Stomach (tissue), 9 donors: ENCODE measurements around the gene DIPK1A. TPM values are rescaled to one million over a fixed set of nuclear protein-coding genes. Genes with fewer than 3 reads are reported as not detected.
A peak's percentile ranks its signal among the peaks of the same experiment; 100 is the strongest.

Experiments used
- DNase-seq, 2 donors: peaks; one replicate each; pipeline versions ENCODE4 v3.0.0 to v3.0.0-alpha.2; 2013 to 2019
- H3K27ac ChIP-seq, 5 donors: fragments of 200-600 bp in 4 of 5; sonication (generic) in 4 of 5; one replicate each; pipeline ENCODE4 v1.5.1; 2013 to 2019; ENCODE audit warnings: mild to moderate bottlenecking in 1 of 5, moderate library complexity in 1 of 5
- H3K27me3 ChIP-seq, 3 donors: fragments of 200-600 bp; sonication (generic); one replicate each; pipeline ENCODE4 v1.5.1; 2017 to 2019; ENCODE audit warnings: mixed run types in 1 of 3
- H3K36me3 ChIP-seq, 4 donors: fragments of 200-600 bp; sonication (generic); 1 replicate in 3 of 4; 2 replicates in 1 of 4; pipeline ENCODE4 v1.5.1; 2016 to 2019
- H3K4me1 ChIP-seq, 4 donors: fragments of 200-600 bp; sonication (generic); one replicate each; pipeline ENCODE4 v1.5.1; 2016 to 2019
- H3K4me3 ChIP-seq, 4 donors: fragments of 200-600 bp; sonication (generic) in 3 of 4; one replicate each; pipeline ENCODE4 v1.5.1; 2016 to 2019; ENCODE audit warnings: mild to moderate bottlenecking in 1 of 4
- H3K9me3 ChIP-seq, 4 donors: fragments of 200-600 bp; sonication (generic); one replicate each; pipeline ENCODE4 v1.5.1; 2016 to 2019
- CTCF ChIP-seq, 7 experiments: fragments of 450-650 bp in 4 of 7; fragments of 200-600 bp in 3 of 7; sonication (generic) in 3 of 7; IDR thresholded peaks; one replicate each; pipeline ENCODE4 v1.5.1; 2016 to 2019; ENCODE audit warnings: antibody characterized with exemption in 7 of 7, control low read depth in 2 of 7, mild to moderate bottlenecking in 1 of 7
- EP300 ChIP-seq: sonication (generic); formaldehyde crosslinking; IDR thresholded peaks from one replicate; pipeline ENCODE4 v1.6.1; 2017; ENCODE audit warnings: antibody characterized with exemption
- POLR2A ChIP-seq, 4 donors: fragments of 450-650 bp; IDR thresholded peaks; one replicate each; pipeline ENCODE4 v1.6.1; 2016; ENCODE audit warnings: antibody characterized with exemption in 4 of 4, control low read depth in 2 of 4, mild to moderate bottlenecking in 1 of 4, moderate library complexity in 1 of 4
- POLR2AphosphoS5 ChIP-seq, 3 donors: sonication (generic); formaldehyde crosslinking; IDR thresholded peaks; one replicate each; pipeline ENCODE4 v1.6.1; 2016; ENCODE audit warnings: antibody characterized with exemption in 3 of 3
- WGBS, 5 donors: extraction: QIAGEN DNeasy Blood & Tissue Kit in 3 of 5; methylation state at CpG; one replicate each; pipeline versions ENCODE4 v1.1.5 to v1.1.7; 2013 to 2018; 5-methylcytosine and 5-hydroxymethylcytosine counted together
- intact Hi-C: fragments of 100-400 bp; cut with DNase I; formaldehyde crosslinking; loops from one replicate; pipeline ENCODE4 v1.15.1; 2023; ENCODE audit warnings: low total_unique reads
- polyA plus RNA-seq, 3 donors: library from polyadenylated mRNA; stranded (reverse); fragments of 200-250 nt; gene quantifications; one replicate each; pipeline ENCODE4 v1.2.3, GENCODE V29; 2013
- total RNA-seq, 5 donors: library from RNA; depleted of rRNA; stranded (reverse); fragments of >200 nt; gene quantifications; one replicate each; pipeline versions ENCODE4 v1.1.0 to v1.2.3, GENCODE V29; 2014 to 2016
- donor health status: healthy with polysubstance abuse.
- donor health status: Bipolar disorder and iron deficiency.
- donor health status: healthy.

The DIPK1A gene
- total and polyA plus RNA-seq, 8 donors, result 2.0 to 15.5 (median 5.0) TPM

DNA sequence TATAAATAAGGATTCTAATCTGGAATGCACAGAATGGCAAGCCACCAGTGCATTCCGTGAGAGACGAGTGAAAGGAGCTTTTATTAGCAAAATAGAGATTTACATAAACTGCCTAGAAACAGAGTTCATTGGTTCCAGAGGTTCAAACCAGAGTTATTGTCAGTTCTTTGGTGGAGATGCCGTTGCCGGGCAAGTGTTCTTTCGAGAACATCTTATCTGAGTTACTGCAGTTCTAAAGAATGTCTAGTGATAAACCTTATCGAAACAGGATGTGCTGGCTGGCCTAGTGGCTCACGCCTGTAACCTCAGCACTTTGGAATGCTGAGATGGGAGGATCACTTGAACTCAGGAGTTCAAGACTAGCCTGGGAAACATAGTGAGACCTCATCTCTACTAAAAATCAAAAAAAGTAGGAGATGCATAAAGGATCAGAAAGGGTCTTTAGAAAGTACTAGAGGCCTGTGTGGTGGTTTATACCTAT lies 156.5 kb downstream of the DIPK1A start:
- Histone ChIP-seq H3K4me3 (no peak overlapping the region), H3K27ac (peak overlapping the region in 4 of 5 donors; percentile 56 to 73 (median 65)), H3K4me1 (peaks cover 0 to 19% (median 8%) of the 10 kb centered on the region in 4 donors), H3K9me3 (no peaks in the 10 kb centered on the region), H3K27me3 (no peaks in the 10 kb centered on the region), H3K36me3 (no peaks in the 10 kb centered on the region)
- DNase-seq, result peak; percentile 85 to 92
- peak in 2 of 3 donors; percentile 72 to 97 for TF ChIP-seq POLR2AphosphoS5 (IDR thresholded peaks at IDR 0.05)
- TF ChIP-seq EP300, result no peak
- no peak for TF ChIP-seq CTCF (IDR thresholded peaks at IDR 0.05)
- no peak for TF ChIP-seq POLR2A (IDR thresholded peaks at IDR 0.05)
- intact Hi-C loops, result no loop called here
- WGBS, 5 donors, result 3 to 12% (median 8%) methylated on average over 7 of the region's 7 CpGs

GRCh38 chr1:92803140-92803887 lies 157.9 kb downstream of the DIPK1A start:
- Histone ChIP-seq H3K27ac (peak overlapping the region in 1 of 5 donors; percentile 42), H3K4me3 (no peak overlapping the region), H3K9me3 (no peaks in the 10 kb centered on the region), H3K27me3 (no peaks in the 10 kb centered on the region), H3K36me3 (no peaks in the 10 kb centered on the region), H3K4me1 (peaks cover 0 to 19% (median 8%) of the 10 kb centered on the region in 4 donors)
- intact Hi-C loops, result no loop called here
- WGBS, 5 donors, result 88 to 95% (median 93%) methylated on average over 7 of the region's 7 CpGs
- no peak for TF ChIP-seq EP300
- TF ChIP-seq POLR2AphosphoS5 (IDR thresholded peaks at IDR 0.05), result no peak
- no peak for TF ChIP-seq POLR2A (IDR thresholded peaks at IDR 0.05)
- no peak for TF ChIP-seq CTCF (IDR thresholded peaks at IDR 0.05)
- DNase-seq, result peak in 1 of 2 donors; percentile 30

DNA sequence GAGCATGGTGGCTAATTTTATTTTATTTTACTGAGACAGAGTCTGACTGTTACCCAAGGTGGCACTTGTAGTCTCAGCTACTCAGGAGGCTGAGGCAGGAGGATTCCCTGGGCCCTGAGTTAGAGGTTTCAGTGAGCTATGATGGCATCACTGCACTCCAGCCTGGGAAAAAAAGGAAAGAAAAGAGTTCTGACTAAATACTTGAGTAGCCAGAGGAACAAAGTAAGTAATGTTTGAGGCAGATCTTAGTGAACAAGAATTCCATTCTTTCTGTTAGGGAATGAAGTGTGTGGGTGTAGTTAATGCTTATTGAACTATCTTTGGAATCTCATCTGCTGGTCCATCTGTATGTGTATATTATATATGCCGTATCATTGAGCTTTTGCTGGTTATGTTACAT lies 163.3 kb downstream of the DIPK1A start:
- H3K4me1 ChIP-seq, result no peaks in the 10 kb centered on the region
- H3K27me3 ChIP-seq, result no peaks in the 10 kb centered on the region
- no peak for TF ChIP-seq EP300
- no peak for TF ChIP-seq CTCF (IDR thresholded peaks at IDR 0.05)
- no peak for TF ChIP-seq POLR2AphosphoS5 (IDR thresholded peaks at IDR 0.05)
- TF ChIP-seq POLR2A (IDR thresholded peaks at IDR 0.05), result no peak
- H3K27ac ChIP-seq, result no peak overlapping the region
- no peak overlapping the region for H3K4me3 ChIP-seq
- WGBS, 5 donors, result 65 to 82% (median 72%) methylated on average over 1 of the region's 1 CpG
- DNase-seq, result no peak
- intact Hi-C loops, result no loop called here
- no peaks in the 10 kb centered on the region for H3K36me3 ChIP-seq
- H3K9me3 ChIP-seq, result no peaks in the 10 kb centered on the region

DNA sequence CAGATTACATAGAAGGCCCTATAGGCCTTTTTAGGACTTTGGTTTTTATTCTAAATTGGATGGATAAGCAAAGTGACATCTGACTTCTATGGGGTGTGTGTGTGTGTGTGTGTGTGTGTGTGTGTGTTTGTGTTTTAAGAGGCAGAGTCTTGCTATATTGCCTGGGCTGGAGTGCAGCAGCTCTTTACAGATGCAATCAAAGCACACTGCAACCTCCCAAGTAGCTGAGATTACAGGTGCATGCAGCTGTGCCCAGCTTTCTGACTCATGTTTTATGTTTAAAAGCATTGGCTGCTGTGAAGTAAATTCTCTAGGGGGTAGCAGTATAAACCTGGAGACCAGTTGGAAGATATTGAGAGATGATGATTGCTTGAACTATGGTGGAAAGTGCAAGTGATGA lies 164.0 kb downstream of the DIPK1A start:
- intact Hi-C loops, result no loop called here
- Histone ChIP-seq H3K4me3 (no peak overlapping the region), H3K9me3 (no peaks in the 10 kb centered on the region), H3K27me3 (no peaks in the 10 kb centered on the region), H3K4me1 (no peaks in the 10 kb centered on the region), H3K36me3 (no peaks in the 10 kb centered on the region), H3K27ac (no peak overlapping the region)
- TF ChIP-seq EP300 (no peak), POLR2AphosphoS5 (IDR thresholded peaks at IDR 0.05) (no peak), POLR2A (IDR thresholded peaks at IDR 0.05) (no peak), CTCF (IDR thresholded peaks at IDR 0.05) (no peak)
- no peak for DNase-seq
